ENCODE data around the gene GAL. TPM values are rescaled to one million over a fixed set of nuclear protein-coding genes. Genes with fewer than 3 reads are reported as not detected.

The GAL gene
- total and polyA plus RNA-seq, 7 donors, result 0.38 to 5.6 TPM; not detected in 5

GRCh38 chr11:68669301-68670090 lies 14.8 kb upstream of the GAL start:
- intact Hi-C loops (cut with DNase I), result no loop called here
- ATAC-seq, result no peak

GRCh38 chr11:68670208-68670992 lies 13.9 kb upstream of the GAL start:
- no peak overlapping the region for H3K27ac ChIP-seq
- no peak for TF ChIP-seq CTCF (IDR thresholded peaks at IDR 0.05)
- DNase-seq (no peak), ATAC-seq (no peak)
- no peaks in the 10 kb centered on the region for H3K36me3 ChIP-seq (ENCODE audit: insufficient read depth in 1 of 2, low read depth in 1 of 2)
- intact Hi-C loops (cut with DNase I), result no loop called here
- 81 to 84% (median 82%) methylated on average over 32 to 33 of the region's 33 CpGs for WGBS, 3 donors
- H3K27me3 ChIP-seq (ENCODE audit: insufficient read depth in 3 of 3, low read length in 2 of 3), result peaks cover 0 to 25% (median 0%) of the 10 kb centered on the region in 3 donors
- no peaks in the 10 kb centered on the region for H3K9me3 ChIP-seq
- no peaks in the 10 kb centered on the region for H3K4me1 ChIP-seq
- no peak overlapping the region for H3K4me3 ChIP-seq

More at GRCh38 chr11:68669301-68670090, 14.8 kb upstream of the GAL start:
- 67 to 72% (median 69%) methylated on average over 25 to 27 of the region's 27 CpGs for WGBS, 3 donors
- no peaks in the 10 kb centered on the region for H3K36me3 ChIP-seq (ENCODE audit: insufficient read depth in 1 of 2, low read depth in 1 of 2)
- no peak for DNase-seq
- no peak overlapping the region for H3K4me3 ChIP-seq
- H3K4me1 ChIP-seq, result no peaks in the 10 kb centered on the region
- peaks cover 0 to 34% (median 0%) of the 10 kb centered on the region in 3 donors for H3K27me3 ChIP-seq (ENCODE audit: insufficient read depth in 3 of 3, low read length in 2 of 3)
- no peaks in the 10 kb centered on the region for H3K9me3 ChIP-seq
- no peak for TF ChIP-seq CTCF (IDR thresholded peaks at IDR 0.05)
- no peak overlapping the region for H3K27ac ChIP-seq

- DNase-seq, result peak in 1 of 2 donors; percentile 33
- Histone ChIP-seq H3K27ac (no peak overlapping the region), H3K4me3 (no peak overlapping the region), H3K9me3 (no peaks in the 10 kb centered on the region), H3K4me1 (no peaks in the 10 kb centered on the region), H3K27me3 (ENCODE audit: insufficient read depth in 3 of 3, low read length in 2 of 3) (peaks cover 0 to 13% (median 0%) of the 10 kb centered on the region in 3 donors), H3K36me3 (ENCODE audit: insufficient read depth in 1 of 2, low read depth in 1 of 2) (no peaks in the 10 kb centered on the region)
- no peak for TF ChIP-seq CTCF (IDR thresholded peaks at IDR 0.05)
- 85 to 90% (median 88%) methylated on average over 6 of the region's 6 CpGs for WGBS, 3 donors
- no peak for ATAC-seq
- intact Hi-C loops (cut with DNase I), result no loop called here
These were observed 10.9 kb upstream of the GAL start for GRCh38 chr11:68673306-68673945.

GRCh38 chr11:68673991-68674390 lies 10.4 kb upstream of the GAL start:
- DNase-seq (peak in 1 of 2 donors; percentile 30), ATAC-seq (no peak)

More at GRCh38 chr11:68673991-68674390, 10.4 kb upstream of the GAL start:
- no peak for TF ChIP-seq CTCF (IDR thresholded peaks at IDR 0.05)
- Histone ChIP-seq H3K4me3 (no peak overlapping the region), H3K9me3 (no peaks in the 10 kb centered on the region), H3K4me1 (no peaks in the 10 kb centered on the region), H3K36me3 (ENCODE audit: insufficient read depth in 1 of 2, low read depth in 1 of 2) (no peaks in the 10 kb centered on the region), H3K27ac (no peak overlapping the region), H3K27me3 (ENCODE audit: insufficient read depth in 3 of 3, low read length in 2 of 3) (peaks cover 0 to 11% (median 0%) of the 10 kb centered on the region in 3 donors)
- 33 to 52% (median 35%) methylated on average over 11 of the region's 11 CpGs for WGBS, 3 donors
- intact Hi-C loops (cut with DNase I), result no loop called here

Measured in psoas muscle (tissue), 8 donors.